Gastroesophageal sphincter (tissue), 3 donors: ENCODE data around the gene TMEM258.

Experiments used
- EP300 ChIP-seq: sonication (generic); formaldehyde crosslinking; IDR thresholded peaks from one replicate; pipeline ENCODE4 v1.6.1; 2017; ENCODE audit warnings: antibody characterized with exemption, mild to moderate bottlenecking
- POLR2A ChIP-seq, 2 donors: fragments of 450-650 bp; IDR thresholded peaks; one replicate each; pipeline ENCODE4 v1.6.1; 2017; ENCODE audit warnings: antibody characterized with exemption in 2 of 2, mild to moderate bottlenecking in 2 of 2, moderate library complexity in 1 of 2
- POLR2AphosphoS5 ChIP-seq: sonication (generic); formaldehyde crosslinking; IDR thresholded peaks from one replicate; pipeline ENCODE4 v1.6.1; 2017; ENCODE audit warnings: antibody characterized with exemption
- TF ChIP-seq, protein P1 (sequence below), 4 experiments: fragments of 200-600 bp in 2 of 4; fragments of 450-650 bp in 2 of 4; sonication (generic) in 1 of 4; IDR thresholded peaks; one replicate each; pipeline ENCODE4 v1.5.1; 2017 to 2019; ENCODE audit warnings: antibody characterized with exemption in 4 of 4, mild to moderate bottlenecking in 2 of 4, moderate library complexity in 2 of 4

DNA sequence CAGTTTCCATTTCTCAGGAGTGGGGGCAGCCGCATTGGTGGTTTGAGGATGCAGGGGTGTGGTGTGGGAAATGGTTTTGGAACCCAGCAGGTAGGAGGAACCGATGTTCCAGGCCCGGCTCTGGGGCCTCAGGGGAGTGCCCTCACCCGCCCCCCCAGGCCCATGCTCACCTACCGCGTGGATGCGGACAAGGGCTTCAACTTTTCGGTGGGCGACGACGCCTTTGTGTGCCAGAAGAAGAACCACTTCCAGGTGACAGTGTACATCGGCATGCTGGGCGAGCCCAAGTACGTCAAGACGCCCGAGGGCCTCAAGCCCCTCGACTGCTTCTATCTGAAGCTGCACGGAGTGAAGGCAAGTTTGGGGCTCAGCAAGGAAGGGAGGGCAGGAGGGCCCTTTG lies 18.6 kb downstream of the TMEM258 start:
- TF ChIP-seq POLR2A (IDR thresholded peaks at IDR 0.05), result no peak
- TF ChIP-seq, protein P1, sequence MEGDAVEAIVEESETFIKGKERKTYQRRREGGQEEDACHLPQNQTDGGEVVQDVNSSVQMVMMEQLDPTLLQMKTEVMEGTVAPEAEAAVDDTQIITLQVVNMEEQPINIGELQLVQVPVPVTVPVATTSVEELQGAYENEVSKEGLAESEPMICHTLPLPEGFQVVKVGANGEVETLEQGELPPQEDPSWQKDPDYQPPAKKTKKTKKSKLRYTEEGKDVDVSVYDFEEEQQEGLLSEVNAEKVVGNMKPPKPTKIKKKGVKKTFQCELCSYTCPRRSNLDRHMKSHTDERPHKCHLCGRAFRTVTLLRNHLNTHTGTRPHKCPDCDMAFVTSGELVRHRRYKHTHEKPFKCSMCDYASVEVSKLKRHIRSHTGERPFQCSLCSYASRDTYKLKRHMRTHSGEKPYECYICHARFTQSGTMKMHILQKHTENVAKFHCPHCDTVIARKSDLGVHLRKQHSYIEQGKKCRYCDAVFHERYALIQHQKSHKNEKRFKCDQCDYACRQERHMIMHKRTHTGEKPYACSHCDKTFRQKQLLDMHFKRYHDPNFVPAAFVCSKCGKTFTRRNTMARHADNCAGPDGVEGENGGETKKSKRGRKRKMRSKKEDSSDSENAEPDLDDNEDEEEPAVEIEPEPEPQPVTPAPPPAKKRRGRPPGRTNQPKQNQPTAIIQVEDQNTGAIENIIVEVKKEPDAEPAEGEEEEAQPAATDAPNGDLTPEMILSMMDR (IDR thresholded peaks at IDR 0.05), result no peak
- TF ChIP-seq EP300, result no peak
- no peak for TF ChIP-seq POLR2AphosphoS5
